GM13976 (cell line): ENCODE data around the gene VSIG10L2.

Experiments
- DNase-seq: peaks from one replicate; pipeline ENCODE4 v3.0.0; 2012; ENCODE audit warnings: low spot score
- in situ Hi-C: fragments of 300-500 bp; cut with MboI; formaldehyde crosslinking; loops from one replicate; pipeline ENCODE4 v1.12.0; 2022; ENCODE audit warnings: low sequenced_read_pairs, mixed read lengths, inconsistent platforms; ENCODE audit not compliant: unreplicated experiment
- TF ChIP-seq, protein P1 (sequence below): IDR thresholded peaks from 2 replicates; pipeline ENCODE4 v1.5.1; 2012; ENCODE audit warnings: borderline replicate concordance, mild to moderate bottlenecking; ENCODE audit not compliant: insufficient read depth; ENCODE audit errors: extremely low read depth, missing control alignments, control extremely low read depth

VSIG10L2 gene

DNA sequence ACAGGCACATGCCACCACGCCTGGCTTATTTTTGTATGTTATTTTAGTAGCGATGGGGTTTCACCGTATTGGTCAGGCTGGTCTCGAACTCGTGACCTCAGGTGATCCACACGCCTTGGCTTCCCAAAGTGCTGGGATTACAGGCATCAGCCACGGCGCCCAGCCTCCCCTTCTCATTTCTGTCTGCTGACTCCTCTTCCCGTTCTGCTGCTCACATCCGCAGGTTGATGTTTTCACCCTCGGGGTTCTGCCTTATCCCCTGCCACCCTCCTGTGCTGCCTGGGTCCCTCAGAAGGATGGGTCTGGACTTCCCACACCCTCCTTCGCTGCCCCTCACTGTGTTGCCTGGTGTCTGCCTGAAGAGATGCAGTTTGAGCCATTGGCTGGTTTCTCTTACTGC is 19.2 kb upstream of the VSIG10L2 start:
- TF ChIP-seq, protein P1, sequence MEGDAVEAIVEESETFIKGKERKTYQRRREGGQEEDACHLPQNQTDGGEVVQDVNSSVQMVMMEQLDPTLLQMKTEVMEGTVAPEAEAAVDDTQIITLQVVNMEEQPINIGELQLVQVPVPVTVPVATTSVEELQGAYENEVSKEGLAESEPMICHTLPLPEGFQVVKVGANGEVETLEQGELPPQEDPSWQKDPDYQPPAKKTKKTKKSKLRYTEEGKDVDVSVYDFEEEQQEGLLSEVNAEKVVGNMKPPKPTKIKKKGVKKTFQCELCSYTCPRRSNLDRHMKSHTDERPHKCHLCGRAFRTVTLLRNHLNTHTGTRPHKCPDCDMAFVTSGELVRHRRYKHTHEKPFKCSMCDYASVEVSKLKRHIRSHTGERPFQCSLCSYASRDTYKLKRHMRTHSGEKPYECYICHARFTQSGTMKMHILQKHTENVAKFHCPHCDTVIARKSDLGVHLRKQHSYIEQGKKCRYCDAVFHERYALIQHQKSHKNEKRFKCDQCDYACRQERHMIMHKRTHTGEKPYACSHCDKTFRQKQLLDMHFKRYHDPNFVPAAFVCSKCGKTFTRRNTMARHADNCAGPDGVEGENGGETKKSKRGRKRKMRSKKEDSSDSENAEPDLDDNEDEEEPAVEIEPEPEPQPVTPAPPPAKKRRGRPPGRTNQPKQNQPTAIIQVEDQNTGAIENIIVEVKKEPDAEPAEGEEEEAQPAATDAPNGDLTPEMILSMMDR = no peak
- no peak for DNase-seq
- in situ Hi-C loops = loop anchor here (10.0 kb wide), 1 partner anchor 268 kb away; no protein-coding TSS in a partner anchor

- no peak for DNase-seq
- in situ Hi-C loops = loop anchor here (10.0 kb wide), 1 partner anchor 265 kb away; no protein-coding TSS in a partner anchor
- TF ChIP-seq, protein P1 = no peak
Measured at GRCh38 chr11:125929445-125930075, 16.3 kb upstream of the VSIG10L2 start.

GRCh38 chr11:125930076-125930450 is 15.8 kb upstream of the VSIG10L2 start:
- TF ChIP-seq, protein P1 = no peak
- in situ Hi-C loops = no loop called here
- DNase-seq = no peak

GRCh38 chr11:125931116-125931515 is 14.7 kb upstream of the VSIG10L2 start:
- TF ChIP-seq, protein P1 = no peak
- in situ Hi-C loops = no loop called here
- no peak for DNase-seq

DNA sequence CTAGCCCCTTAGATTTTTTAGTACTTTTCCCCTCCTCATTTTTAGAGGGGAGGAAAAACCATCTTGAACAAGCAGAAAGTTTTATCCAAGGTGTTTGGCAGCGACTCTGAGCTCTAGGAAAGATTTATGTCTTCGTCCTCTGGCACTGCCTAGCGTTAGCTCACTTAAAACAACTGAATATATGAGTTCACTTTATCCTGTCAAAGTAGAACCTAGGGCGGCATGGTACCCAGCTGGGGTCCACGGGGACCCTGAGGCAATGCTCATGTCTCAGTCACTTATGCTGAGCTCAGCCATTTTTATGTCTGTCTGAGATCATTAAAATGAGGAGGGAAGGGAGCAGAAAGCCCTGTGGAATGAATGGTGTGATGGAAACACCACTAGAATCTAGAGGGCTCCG is 14.2 kb upstream of the VSIG10L2 start:
- in situ Hi-C loops = no loop called here
- TF ChIP-seq, protein P1 = no peak
- DNase-seq = no peak

- TF ChIP-seq, protein P1 = no peak
- in situ Hi-C loops = no loop called here
- no peak for DNase-seq
Measured at GRCh38 chr11:125932301-125932700, 13.5 kb upstream of the VSIG10L2 start.
